ENCODE results near the gene OR2A42. TPM values are rescaled to one million over a fixed set of nuclear protein-coding genes. Genes with fewer than 3 reads are reported as not detected.
"Not testable (repeated sequence)": the region's sequence is repeated elsewhere in the genome, so short reads cannot be mapped to it uniquely, and the experiment has no call there.

The OR2A42 gene, protein sequence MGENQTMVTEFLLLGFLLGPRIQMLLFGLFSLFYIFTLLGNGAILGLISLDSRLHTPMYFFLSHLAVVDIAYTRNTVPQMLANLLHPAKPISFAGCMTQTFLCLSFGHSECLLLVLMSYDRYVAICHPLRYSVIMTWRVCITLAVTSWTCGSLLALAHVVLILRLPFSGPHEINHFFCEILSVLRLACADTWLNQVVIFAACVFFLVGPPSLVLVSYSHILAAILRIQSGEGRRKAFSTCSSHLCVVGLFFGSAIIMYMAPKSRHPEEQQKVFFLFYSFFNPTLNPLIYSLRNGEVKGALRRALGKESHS
- 0.01 TPM in 1 of 2 replicates, not detected in the other for polyA plus RNA-seq (2013)

DNA sequence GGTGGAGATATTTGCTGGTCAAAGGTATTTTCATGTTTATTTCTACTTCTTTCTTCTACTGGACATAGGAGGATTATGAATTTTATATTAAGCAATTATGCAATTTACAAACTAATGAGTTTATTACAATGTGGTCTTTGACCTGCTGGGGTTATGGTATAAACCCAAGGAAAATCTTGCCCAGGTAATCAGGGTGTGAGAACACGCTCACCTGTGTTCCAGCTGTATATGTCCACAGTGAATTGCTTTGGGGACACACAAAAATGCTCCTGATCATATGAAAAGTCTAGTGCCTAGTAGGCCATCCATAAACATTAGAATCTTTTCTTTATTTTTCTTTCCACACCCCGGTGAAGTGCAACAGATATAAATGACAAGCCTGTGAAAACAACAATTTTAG lies at the start of gene OR2A42:
Gene OR2A42, minus strand, starts transcription at position 241 of the 400 bp plus-strand sequence. CDS start 6,762 bp downstream, outside the sequence.
- not testable (repeated sequence) for H3K27ac ChIP-seq (ENCODE audit: low read depth, low read length); H3K9me3 ChIP-seq (ENCODE audit: insufficient read depth, low read depth, low read length); H3K4ac ChIP-seq (ENCODE audit: low read depth, low read length); H3K18ac ChIP-seq (ENCODE audit: low read length); H3K9ac ChIP-seq (ENCODE audit: low read length); H4K8ac ChIP-seq (ENCODE audit: low read depth, low read length); H3K36me3 ChIP-seq (ENCODE audit: control insufficient read depth in 1 of 2, insufficient read depth in 2 of 2, low read length in 2 of 2); H3K79me1 ChIP-seq (ENCODE audit: low read length); H3K27me3 ChIP-seq (ENCODE audit: insufficient read depth, low read length); H2AK5ac ChIP-seq (ENCODE audit: low read length); H2AFZ ChIP-seq (ENCODE audit: insufficient read depth, low read length, poor library complexity); H3K14ac ChIP-seq (ENCODE audit: low read length); H3K79me2 ChIP-seq (ENCODE audit: control insufficient read depth, insufficient read depth, low read length, poor library complexity); H2BK120ac ChIP-seq (ENCODE audit: insufficient read depth, low read length, poor library complexity); H3K4me3 ChIP-seq (ENCODE audit: low read depth, low read length); H4K91ac ChIP-seq (ENCODE audit: low read depth, low read length); H3K23ac ChIP-seq (ENCODE audit: low read length); H2BK12ac ChIP-seq (ENCODE audit: low read length); H4K12ac ChIP-seq (ENCODE audit: low read depth, low read length); H2BK5ac ChIP-seq (ENCODE audit: low read depth, low read length, poor library complexity); H3K4me1 ChIP-seq (ENCODE audit: control insufficient read depth in 1 of 2, insufficient read depth in 2 of 2, low read length in 2 of 2); DNase-seq; H3K4me2 ChIP-seq (ENCODE audit: low read length)
- WGBS (ENCODE audit: extremely low coverage, insufficient coverage, insufficient read length) = no CpG with 5 or more reads among the region's 2 CpGs

DNA sequence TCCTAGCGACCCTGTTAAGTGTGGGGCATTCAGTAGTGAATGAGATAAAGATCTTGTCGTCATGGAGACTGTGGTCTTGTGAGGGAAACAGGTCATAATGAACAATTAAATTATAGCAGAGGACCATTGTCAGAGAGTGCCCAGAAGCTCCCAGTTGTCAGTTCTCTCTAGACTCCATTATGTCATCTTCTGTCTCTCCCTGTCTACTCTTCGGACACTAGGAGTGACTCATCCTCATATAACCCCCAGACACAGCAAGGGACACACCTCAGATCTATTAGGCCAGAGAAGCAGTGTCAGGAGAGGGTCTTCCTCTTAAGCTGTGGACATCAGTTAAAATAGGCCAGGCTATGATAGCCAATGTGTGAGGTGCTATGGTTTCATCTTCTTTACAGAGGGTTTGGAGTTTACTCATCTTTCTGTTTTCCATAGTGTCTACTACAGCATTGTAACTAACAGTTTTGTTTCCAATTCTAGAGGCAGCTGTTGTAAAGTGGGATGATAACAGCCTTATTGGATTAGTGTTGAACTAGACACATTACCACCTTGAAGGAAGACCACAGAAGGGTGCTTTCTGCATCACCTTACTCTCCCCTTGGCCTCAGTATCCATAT lies 47.9 kb upstream of the OR2A42 start:
- not testable (repeated sequence) for H3K9ac ChIP-seq (ENCODE audit: low read length); H3K27ac ChIP-seq (ENCODE audit: low read depth, low read length); H3K27me3 ChIP-seq (ENCODE audit: insufficient read depth, low read length); H2BK12ac ChIP-seq (ENCODE audit: low read length); H4K12ac ChIP-seq (ENCODE audit: low read depth, low read length); H2AFZ ChIP-seq (ENCODE audit: insufficient read depth, low read length, poor library complexity); H3K79me1 ChIP-seq (ENCODE audit: low read length); H3K18ac ChIP-seq (ENCODE audit: low read length); H3K14ac ChIP-seq (ENCODE audit: low read length); H4K91ac ChIP-seq (ENCODE audit: low read depth, low read length); H3K4me3 ChIP-seq (ENCODE audit: low read depth, low read length); H2AK5ac ChIP-seq (ENCODE audit: low read length); H3K79me2 ChIP-seq (ENCODE audit: control insufficient read depth, insufficient read depth, low read length, poor library complexity); H3K23ac ChIP-seq (ENCODE audit: low read length); H3K9me3 ChIP-seq (ENCODE audit: insufficient read depth, low read depth, low read length); H3K4me2 ChIP-seq (ENCODE audit: low read length); H3K4me1 ChIP-seq (ENCODE audit: control insufficient read depth in 1 of 2, insufficient read depth in 2 of 2, low read length in 2 of 2); DNase-seq; H2BK5ac ChIP-seq (ENCODE audit: low read depth, low read length, poor library complexity); H4K8ac ChIP-seq (ENCODE audit: low read depth, low read length); H3K36me3 ChIP-seq (ENCODE audit: control insufficient read depth in 1 of 2, insufficient read depth in 2 of 2, low read length in 2 of 2); H2BK120ac ChIP-seq (ENCODE audit: insufficient read depth, low read length, poor library complexity); H3K4ac ChIP-seq (ENCODE audit: low read depth, low read length)
- no CpG with 5 or more reads among the region's 3 CpGs for WGBS (ENCODE audit: extremely low coverage, insufficient coverage, insufficient read length)

DNA sequence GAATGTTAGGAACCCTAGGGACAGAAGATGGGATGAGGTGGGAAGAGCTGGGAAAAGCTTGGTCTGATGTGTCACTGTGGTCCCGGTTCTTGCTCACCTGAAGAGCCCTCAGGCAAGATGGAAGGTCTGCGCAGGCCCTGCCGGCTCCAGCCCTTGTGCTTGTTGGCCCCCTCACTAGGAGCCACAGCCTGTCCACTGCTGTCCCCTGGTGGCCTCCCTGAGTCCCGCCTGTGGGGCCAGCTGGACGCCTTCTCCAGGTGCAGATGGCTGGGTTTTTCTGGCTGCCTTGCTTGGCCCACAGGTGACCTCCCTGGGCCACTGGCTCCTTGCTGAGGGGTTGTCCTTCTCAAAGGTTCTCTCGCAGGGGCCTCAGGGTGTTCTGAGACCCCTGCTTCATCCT lies 44.3 kb upstream of the OR2A42 start:
- not testable (repeated sequence) for H2AFZ ChIP-seq (ENCODE audit: insufficient read depth, low read length, poor library complexity); H3K23ac ChIP-seq (ENCODE audit: low read length); H3K4ac ChIP-seq (ENCODE audit: low read depth, low read length); H3K4me2 ChIP-seq (ENCODE audit: low read length); H2BK120ac ChIP-seq (ENCODE audit: insufficient read depth, low read length, poor library complexity); H3K14ac ChIP-seq (ENCODE audit: low read length); DNase-seq; H2AK5ac ChIP-seq (ENCODE audit: low read length); H3K18ac ChIP-seq (ENCODE audit: low read length); H3K4me1 ChIP-seq (ENCODE audit: control insufficient read depth in 1 of 2, insufficient read depth in 2 of 2, low read length in 2 of 2); H4K12ac ChIP-seq (ENCODE audit: low read depth, low read length); H4K91ac ChIP-seq (ENCODE audit: low read depth, low read length); H3K9me3 ChIP-seq (ENCODE audit: insufficient read depth, low read depth, low read length); H3K36me3 ChIP-seq (ENCODE audit: control insufficient read depth in 1 of 2, insufficient read depth in 2 of 2, low read length in 2 of 2); H3K9ac ChIP-seq (ENCODE audit: low read length); H3K4me3 ChIP-seq (ENCODE audit: low read depth, low read length); H3K79me2 ChIP-seq (ENCODE audit: control insufficient read depth, insufficient read depth, low read length, poor library complexity); H2BK5ac ChIP-seq (ENCODE audit: low read depth, low read length, poor library complexity); H2BK12ac ChIP-seq (ENCODE audit: low read length); H4K8ac ChIP-seq (ENCODE audit: low read depth, low read length); H3K27ac ChIP-seq (ENCODE audit: low read depth, low read length); H3K79me1 ChIP-seq (ENCODE audit: low read length); H3K27me3 ChIP-seq (ENCODE audit: insufficient read depth, low read length)
- WGBS (ENCODE audit: extremely low coverage, insufficient coverage, insufficient read length) = no CpG with 5 or more reads among the region's 6 CpGs

DNA sequence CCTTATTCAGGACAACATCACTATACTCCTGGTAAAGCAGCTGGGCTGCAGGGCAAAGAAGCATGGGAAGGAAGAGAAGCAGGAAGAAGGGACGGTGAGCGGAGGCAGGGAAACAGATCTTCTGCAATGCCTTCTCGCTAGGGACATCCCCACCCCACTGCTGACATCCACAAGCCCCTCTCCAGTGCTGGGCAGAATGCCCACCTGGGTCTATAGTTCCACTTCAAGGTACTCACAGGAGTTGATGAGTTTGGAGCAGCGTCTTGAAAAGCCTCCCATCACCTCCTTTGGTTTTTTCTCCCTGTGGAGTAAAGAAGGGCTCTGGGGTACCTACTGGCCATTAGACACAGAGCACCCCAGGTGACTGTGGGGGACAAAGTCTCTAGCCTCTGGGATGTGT lies 43.1 kb upstream of the OR2A42 start:
- not testable (repeated sequence) for H2AK5ac ChIP-seq (ENCODE audit: low read length); H3K27ac ChIP-seq (ENCODE audit: low read depth, low read length); H2BK12ac ChIP-seq (ENCODE audit: low read length); DNase-seq; H3K4me3 ChIP-seq (ENCODE audit: low read depth, low read length); H3K9me3 ChIP-seq (ENCODE audit: insufficient read depth, low read depth, low read length); H3K14ac ChIP-seq (ENCODE audit: low read length); H3K27me3 ChIP-seq (ENCODE audit: insufficient read depth, low read length); H3K4me2 ChIP-seq (ENCODE audit: low read length); H3K4me1 ChIP-seq (ENCODE audit: control insufficient read depth in 1 of 2, insufficient read depth in 2 of 2, low read length in 2 of 2); H3K9ac ChIP-seq (ENCODE audit: low read length); H2BK120ac ChIP-seq (ENCODE audit: insufficient read depth, low read length, poor library complexity); H2AFZ ChIP-seq (ENCODE audit: insufficient read depth, low read length, poor library complexity); H4K8ac ChIP-seq (ENCODE audit: low read depth, low read length); H4K91ac ChIP-seq (ENCODE audit: low read depth, low read length); H3K18ac ChIP-seq (ENCODE audit: low read length); H3K79me2 ChIP-seq (ENCODE audit: control insufficient read depth, insufficient read depth, low read length, poor library complexity); H2BK5ac ChIP-seq (ENCODE audit: low read depth, low read length, poor library complexity); H4K12ac ChIP-seq (ENCODE audit: low read depth, low read length); H3K36me3 ChIP-seq (ENCODE audit: control insufficient read depth in 1 of 2, insufficient read depth in 2 of 2, low read length in 2 of 2); H3K4ac ChIP-seq (ENCODE audit: low read depth, low read length); H3K23ac ChIP-seq (ENCODE audit: low read length); H3K79me1 ChIP-seq (ENCODE audit: low read length)
- WGBS (ENCODE audit: extremely low coverage, insufficient coverage, insufficient read length) = no CpG with 5 or more reads among the region's 4 CpGs
